ENCODE data around the gene WFDC1. TPM values are rescaled to one million over a fixed set of nuclear protein-coding genes. Genes with fewer than 3 reads are reported as not detected.

WFDC1 gene
- total RNA-seq, 1 experiment from 2014 or later = not detected

GRCh38 chr16:84318091-84318975 is 23.7 kb downstream of the WFDC1 start:
- no peak for TF ChIP-seq CTCF (IDR thresholded peaks at IDR 0.05; ENCODE audit: insufficient read depth in 1 of 2, low read depth in 1 of 2, low read length in 1 of 2, severe bottlenecking in 1 of 2, unreplicated experiment in 1 of 2)
- Histone ChIP-seq H3K9me3 (no peaks in the 10 kb centered on the region), H3K27me3 (replicated peaks; ENCODE audit: control insufficient read depth, insufficient read depth, low read length) (no peaks in the 10 kb centered on the region), H3K4me1 (no peaks in the 10 kb centered on the region), H3K36me3 (ENCODE audit: control insufficient read depth, insufficient read depth, low read length) (no peaks in the 10 kb centered on the region), H3K4me3 (ENCODE audit: low read depth, low read length) (no peak overlapping the region)
- peaks cover 5% of the 10 kb centered on the region for H3K36me3 Mint-ChIP-seq (ENCODE audit: insufficient read depth, unreplicated experiment)
- H3K4me1 Mint-ChIP-seq (ENCODE audit: low read depth, unreplicated experiment) = peaks cover 10% of the 10 kb centered on the region
- no peaks in the 10 kb centered on the region for H3K27me3 Mint-ChIP-seq (ENCODE audit: insufficient read depth, unreplicated experiment)
- CTCF ChIA-PET = no interaction called here
- intact Hi-C loops (cut with micrococcal nuclease; ENCODE audit: unreplicated experiment) = no loop called here
- H3K9me3 Mint-ChIP-seq (ENCODE audit: unreplicated experiment) = no peaks in the 10 kb centered on the region
- BruUV-seq (replicated peaks) = no TSS peak
- H3K4me3 Mint-ChIP-seq (ENCODE audit: unreplicated experiment) = no peak overlapping the region
- POLR2A ChIA-PET = no interaction called here
- DNase-seq = no peak
- no peak overlapping the region for H3K27ac Mint-ChIP-seq (ENCODE audit: unreplicated experiment)

GRCh38 chr16:84319146-84319760 is 24.6 kb downstream of the WFDC1 start:
- DNase-seq = no peak
- CTCF ChIA-PET = no interaction called here
- no peaks in the 10 kb centered on the region for H3K27me3 ChIP-seq (replicated peaks; ENCODE audit: control insufficient read depth, insufficient read depth, low read length)
- H3K9me3 ChIP-seq = no peaks in the 10 kb centered on the region
- Mint-ChIP-seq H3K36me3 (ENCODE audit: insufficient read depth, unreplicated experiment) (peaks cover 5% of the 10 kb centered on the region), H3K4me1 (ENCODE audit: low read depth, unreplicated experiment) (peaks cover 10% of the 10 kb centered on the region), H3K27me3 (ENCODE audit: insufficient read depth, unreplicated experiment) (no peaks in the 10 kb centered on the region), H3K4me3 (ENCODE audit: unreplicated experiment) (no peak overlapping the region), H3K9me3 (ENCODE audit: unreplicated experiment) (no peaks in the 10 kb centered on the region), H3K27ac (ENCODE audit: unreplicated experiment) (no peak overlapping the region)
- H3K4me1 ChIP-seq = no peaks in the 10 kb centered on the region
- no TSS peak for BruUV-seq (replicated peaks)
- no peak for TF ChIP-seq CTCF (IDR thresholded peaks at IDR 0.05; ENCODE audit: insufficient read depth in 1 of 2, low read depth in 1 of 2, low read length in 1 of 2, severe bottlenecking in 1 of 2, unreplicated experiment in 1 of 2)
- H3K4me3 ChIP-seq (ENCODE audit: low read depth, low read length) = no peak overlapping the region
- POLR2A ChIA-PET = no interaction called here
- H3K36me3 ChIP-seq (ENCODE audit: control insufficient read depth, insufficient read depth, low read length) = no peaks in the 10 kb centered on the region
- intact Hi-C loops (cut with micrococcal nuclease; ENCODE audit: unreplicated experiment) = no loop called here

DNA sequence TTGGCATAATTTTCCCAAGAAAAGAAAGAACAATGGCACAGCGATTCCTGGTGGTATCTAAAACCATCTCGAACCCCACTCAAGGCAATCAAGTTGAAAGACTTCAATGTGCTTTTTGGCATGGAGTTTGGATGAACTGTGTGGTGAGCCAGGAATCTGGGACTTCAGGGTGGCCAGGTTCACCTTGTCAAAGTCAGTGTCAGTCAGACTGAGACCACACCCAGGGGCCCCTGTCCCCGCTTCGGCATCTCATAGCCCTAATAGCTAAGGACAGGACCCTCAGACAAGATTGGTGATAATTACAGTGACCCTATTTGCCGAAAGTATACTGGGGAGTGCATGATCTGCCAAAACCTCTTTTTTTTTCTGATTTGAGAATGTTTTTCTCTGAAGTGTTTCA is 25.8 kb downstream of the WFDC1 start:
- TF ChIP-seq CTCF (IDR thresholded peaks at IDR 0.05; ENCODE audit: insufficient read depth in 1 of 2, low read depth in 1 of 2, low read length in 1 of 2, severe bottlenecking in 1 of 2, unreplicated experiment in 1 of 2) = no peak
- Mint-ChIP-seq H3K4me3 (ENCODE audit: unreplicated experiment) (no peak overlapping the region), H3K27ac (ENCODE audit: unreplicated experiment) (no peak overlapping the region), H3K36me3 (ENCODE audit: insufficient read depth, unreplicated experiment) (no peaks in the 10 kb centered on the region), H3K9me3 (ENCODE audit: unreplicated experiment) (no peaks in the 10 kb centered on the region), H3K27me3 (ENCODE audit: insufficient read depth, unreplicated experiment) (no peaks in the 10 kb centered on the region), H3K4me1 (ENCODE audit: low read depth, unreplicated experiment) (peaks cover 4% of the 10 kb centered on the region)
- no peaks in the 10 kb centered on the region for H3K4me1 ChIP-seq
- intact Hi-C loops (cut with micrococcal nuclease; ENCODE audit: unreplicated experiment) = no loop called here
- ChIA-PET POLR2A (no interaction called here), CTCF (no interaction called here)
- H3K36me3 ChIP-seq (ENCODE audit: control insufficient read depth, insufficient read depth, low read length) = no peaks in the 10 kb centered on the region
- H3K4me3 ChIP-seq (ENCODE audit: low read depth, low read length) = no peak overlapping the region
- H3K27me3 ChIP-seq (replicated peaks; ENCODE audit: control insufficient read depth, insufficient read depth, low read length) = no peaks in the 10 kb centered on the region
- no TSS peak for BruUV-seq (replicated peaks)
- H3K9me3 ChIP-seq = no peaks in the 10 kb centered on the region
- DNase-seq = no peak

All from Caco-2 (cell line).